IMR-90 (cell line): ENCODE measurements around the gene DEPDC5. TPM values are rescaled to one million over a fixed set of nuclear protein-coding genes. Genes with fewer than 3 reads are reported as not detected.

Experiments used
- ATAC-seq: fragments of 200-7000 bp; cut with Tn5 transposase; 2 replicates; pipeline ENCODE4 v1.9.1; 2020; ENCODE audit warnings: low read depth, mild to moderate bottlenecking, moderate library complexity
- BruUV-seq: library from RNA; stranded (reverse); fragments of 400-500 nt; replicated peaks from 2 replicates; lab custom pipeline; 2021; lab: Mats Ljungman, UMichigan
- CTCF ChIA-PET: fragments of 300-600 bp; formaldehyde crosslinking; extraction: SDS; loops from one replicate; lab custom pipeline; 2021; ENCODE audit warnings: antibody characterized with exemption; lab: Yijun Ruan, JAX
- POLR2A ChIA-PET: fragments of 300-600 bp; sonication (Branson Sonifier 250); formaldehyde crosslinking; loops from one replicate; lab custom pipeline; 2022; ENCODE audit warnings: antibody characterized with exemption; ENCODE audit not compliant: unreplicated experiment; lab: Charles Lee
- DNase-seq: peaks from one replicate; pipeline ENCODE4 v3.0.0; 2013
- H2AFZ ChIP-seq: replicated peaks from 2 replicates; pipeline ENCODE3; 2013; ENCODE audit warnings: low read length, mild to moderate bottlenecking; ENCODE audit not compliant: poor library complexity
- H2AK5ac ChIP-seq: 2 replicates; pipeline ENCODE4 v1.6.1; 2013; ENCODE audit warnings: low read depth, low read length, inconsistent platforms
- H2AK9ac ChIP-seq: replicated peaks from 2 replicates; pipeline ENCODE3; 2013; ENCODE audit warnings: mild to moderate bottlenecking, low read depth, low read length, moderate library complexity; ENCODE audit not compliant: poor library complexity
- H2BK120ac ChIP-seq: 2 replicates; pipeline ENCODE4 v1.6.1; 2013; ENCODE audit warnings: low read depth, low read length, inconsistent platforms
- H2BK15ac ChIP-seq: 3 replicates; pipeline ENCODE4 v1.6.1; 2013; ENCODE audit warnings: low read depth, low read length, inconsistent platforms
- H2BK20ac ChIP-seq: 2 replicates; pipeline ENCODE4 v1.6.1; 2013; ENCODE audit warnings: low read depth, mild to moderate bottlenecking, inconsistent platforms, low read length, moderate library complexity
- H2BK5ac ChIP-seq: 2 replicates; pipeline ENCODE4 v1.6.1; 2013; ENCODE audit warnings: mild to moderate bottlenecking, low read depth, low read length, inconsistent platforms; ENCODE audit not compliant: poor library complexity, severe bottlenecking
- H3K14ac ChIP-seq: replicated peaks from 2 replicates; pipeline ENCODE4 v1.6.1; 2013; ENCODE audit warnings: low read depth, low read length, inconsistent platforms
- H3K18ac ChIP-seq: 2 replicates; pipeline ENCODE4 v1.6.1; 2013; ENCODE audit warnings: low read depth, low read length, control low read depth
- H3K23ac ChIP-seq: 2 replicates; pipeline ENCODE4 v1.6.1; 2013; ENCODE audit warnings: low read depth, low read length, inconsistent platforms
- H3K27ac ChIP-seq: 2 replicates; pipeline ENCODE4 v1.5.1; 2013; ENCODE audit warnings: mild to moderate bottlenecking, control low read depth, low read length; ENCODE audit not compliant: insufficient read depth
- H3K27me3 ChIP-seq: 2 replicates; pipeline ENCODE4 v1.6.1; 2013; ENCODE audit warnings: low read length; ENCODE audit not compliant: control insufficient read depth, insufficient read depth
- H3K36me3 ChIP-seq: 2 replicates; pipeline ENCODE4 v1.6.1; 2013; ENCODE audit warnings: low read length, mixed read lengths; ENCODE audit not compliant: control insufficient read depth, insufficient read depth
- H3K4ac ChIP-seq: 2 replicates; pipeline ENCODE4 v1.6.1; 2013; ENCODE audit warnings: low read depth, low read length, inconsistent platforms
- H3K4me1 ChIP-seq: 2 replicates; pipeline ENCODE4 v1.6.1; 2013; ENCODE audit warnings: low read length, mixed read lengths; ENCODE audit not compliant: control insufficient read depth, insufficient read depth
- H3K4me2 ChIP-seq: 2 replicates; pipeline ENCODE4 v1.6.1; 2013; ENCODE audit warnings: low read depth, mild to moderate bottlenecking, control low read depth, low read length, moderate library complexity
- H3K4me3 ChIP-seq: 2 replicates; pipeline ENCODE4 v1.5.1; 2013; ENCODE audit warnings: low read depth, mild to moderate bottlenecking, control low read depth, low read length, moderate library complexity; ENCODE audit not compliant: insufficient read depth
- H3K56ac ChIP-seq: 2 replicates; pipeline ENCODE4 v1.6.1; 2013; ENCODE audit warnings: low read length, inconsistent platforms; ENCODE audit not compliant: insufficient read depth; ENCODE audit errors: extremely low read depth
- H3K79me1 ChIP-seq, 2 experiments: 2 replicates each; pipeline ENCODE4 v1.6.1; 2013; ENCODE audit warnings: low read length in 2 of 2, inconsistent platforms in 1 of 2, low read depth in 1 of 2
- H3K9ac ChIP-seq: 2 replicates; pipeline ENCODE4 v1.6.1; 2013; ENCODE audit warnings: low read depth, low read length, control low read depth
- H3K9me1 ChIP-seq: 2 replicates; pipeline ENCODE4 v1.6.1; 2013; ENCODE audit warnings: low read length, inconsistent platforms; ENCODE audit not compliant: insufficient read depth
- H3K9me3 ChIP-seq: 2 replicates; pipeline ENCODE4 v1.6.1; 2013; ENCODE audit warnings: low read length; ENCODE audit not compliant: control insufficient read depth, insufficient read depth
- H4K20me1 ChIP-seq: 2 replicates; pipeline ENCODE4 v1.6.1; 2013; ENCODE audit warnings: low read length, inconsistent platforms; ENCODE audit not compliant: insufficient read depth
- H4K5ac ChIP-seq: 2 replicates; pipeline ENCODE4 v1.6.1; 2013; ENCODE audit warnings: mild to moderate bottlenecking, low read depth, low read length, control low read depth
- H4K8ac ChIP-seq, 2 experiments: 2 replicates each; pipeline ENCODE4 v1.6.1; 2013; ENCODE audit warnings: low read depth in 2 of 2, low read length in 2 of 2, control low read depth in 1 of 2, inconsistent platforms in 1 of 2
- H4K91ac ChIP-seq: 2 replicates; pipeline ENCODE4 v1.6.1; 2013; ENCODE audit warnings: low read depth, low read length, inconsistent platforms; ENCODE audit not compliant: insufficient read depth
- BHLHE40 ChIP-seq: fragments of 150-350 bp; IDR thresholded peaks from 2 replicates; pipeline ENCODE4 v1.6.1; 2016; ENCODE audit warnings: mild to moderate bottlenecking, low read depth, low read length
- CTCF ChIP-seq: conservative IDR thresholded peaks from 2 replicates; pipeline ENCODE4 v1.5.1; 2012; ENCODE audit warnings: mild to moderate bottlenecking, low read depth, low read length, improper control_type of control experiment
- FOS ChIP-seq: fragments of 150-350 bp; IDR thresholded peaks from 2 replicates; pipeline ENCODE4 v1.6.1; 2016; ENCODE audit warnings: low read depth, low read length
- NFE2L2 ChIP-seq: fragments of 150-350 bp; IDR thresholded peaks from 2 replicates; pipeline ENCODE4 v1.6.1; 2016; ENCODE audit warnings: low read depth, mild to moderate bottlenecking, low read length
- POLR2A ChIP-seq: IDR thresholded peaks from 2 replicates; pipeline ENCODE4 v1.6.1; 2012; ENCODE audit warnings: mild to moderate bottlenecking, low read depth, low read length
- WGBS, 2 experiments: methylation state at CpG; one replicate each; pipeline versions ENCODE4 v1.1.5 to v1.1.7; 2013; ENCODE audit warnings: missing lambda C conversion rate in 2 of 2; ENCODE audit not compliant: insufficient read length in 1 of 2; ENCODE audit errors: extremely low coverage in 2 of 2; 5-methylcytosine and 5-hydroxymethylcytosine counted together
- dilution Hi-C: fragments of 300-500 bp; cut with HindIII; formaldehyde crosslinking; loops from one replicate; pipeline ENCODE4 v1.14.3; 2018; ENCODE audit warnings: low sequenced_read_pairs; ENCODE audit not compliant: unreplicated experiment
- in situ Hi-C: fragments of 300-500 bp; cut with MboI; formaldehyde crosslinking; loops from 3 replicates; pipeline ENCODE4 v1.14.3; 2019; ENCODE audit warnings: low sequenced_read_pairs, inconsistent platforms, mixed read lengths
- intact Hi-C: fragments of 100-400 bp; cut with micrococcal nuclease; formaldehyde crosslinking; loops from 2 replicates; pipeline ENCODE4 v1.10.0; 2022
- polyA plus RNA-seq, 3 experiments: library from polyadenylated mRNA; depleted of rRNA; stranded (reverse); fragments of >200 nt; gene quantifications; 2 replicates each; pipeline ENCODE4 v1.2.3, GENCODE V29; 2012; ENCODE audit warnings: low replicate concordance in 1 of 3
- total RNA-seq: library from RNA; depleted of rRNA; stranded (reverse); fragments of >200 nt; gene quantifications from 2 replicates; pipeline ENCODE4 v1.2.3, GENCODE V29; 2012
- TF ChIP-seq, protein P1 (sequence below): fragments of 150-350 bp; IDR thresholded peaks from 2 replicates; pipeline ENCODE4 v1.6.1; 2016; ENCODE audit warnings: low read depth, mild to moderate bottlenecking, low read length, moderate library complexity, borderline replicate concordance

DEPDC5 gene
- total and polyA plus RNA-seq, 2 of the 4 experiments (the other 2 are of a cell fraction): 6.6 to 12.9 TPM

GRCh38 chr22:31933406-31933805 lies 179.6 kb downstream of the DEPDC5 start:
- H2AK9ac ChIP-seq: peak overlapping the region; percentile 10
- no peaks in the 10 kb centered on the region for H4K20me1 ChIP-seq
- no peak for DNase-seq
- no peak overlapping the region for H3K56ac ChIP-seq
- no peak overlapping the region for H2BK120ac ChIP-seq
- no peak for TF ChIP-seq CTCF
- TF ChIP-seq POLR2A: no peak
- TF ChIP-seq NFE2L2: no peak
- TF ChIP-seq BHLHE40: no peak
- no peak for TF ChIP-seq FOS
- TF ChIP-seq, protein P1, sequence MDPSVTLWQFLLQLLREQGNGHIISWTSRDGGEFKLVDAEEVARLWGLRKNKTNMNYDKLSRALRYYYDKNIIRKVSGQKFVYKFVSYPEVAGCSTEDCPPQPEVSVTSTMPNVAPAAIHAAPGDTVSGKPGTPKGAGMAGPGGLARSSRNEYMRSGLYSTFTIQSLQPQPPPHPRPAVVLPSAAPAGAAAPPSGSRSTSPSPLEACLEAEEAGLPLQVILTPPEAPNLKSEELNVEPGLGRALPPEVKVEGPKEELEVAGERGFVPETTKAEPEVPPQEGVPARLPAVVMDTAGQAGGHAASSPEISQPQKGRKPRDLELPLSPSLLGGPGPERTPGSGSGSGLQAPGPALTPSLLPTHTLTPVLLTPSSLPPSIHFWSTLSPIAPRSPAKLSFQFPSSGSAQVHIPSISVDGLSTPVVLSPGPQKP: no peak
- H3K14ac ChIP-seq: no peak overlapping the region
- no peak for ATAC-seq
- H2BK5ac ChIP-seq: no peak overlapping the region
- no peak overlapping the region for H2AK5ac ChIP-seq
- no peaks in the 10 kb centered on the region for H3K9me1 ChIP-seq
- no peak overlapping the region for H4K91ac ChIP-seq
- H3K18ac ChIP-seq: no peak overlapping the region
- no peak overlapping the region for H3K4me3 ChIP-seq
- H3K4ac ChIP-seq: no peak overlapping the region
- POLR2A ChIA-PET: no interaction called here
- no peak overlapping the region for H4K5ac ChIP-seq
- no peaks in the 10 kb centered on the region for H3K4me1 ChIP-seq
- H3K79me1 ChIP-seq: no peaks in the 10 kb centered on the region
- dilution Hi-C loops (no loop called here), in situ Hi-C loops (no loop called here), intact Hi-C loops (no loop called here)
- no peaks in the 10 kb centered on the region for H3K36me3 ChIP-seq
- CTCF ChIA-PET: no interaction called here
- H2BK15ac ChIP-seq: no peak overlapping the region
- no peak overlapping the region for H2BK20ac ChIP-seq
- H2AFZ ChIP-seq: no peak overlapping the region
- no peak overlapping the region for H3K4me2 ChIP-seq
- no peaks in the 10 kb centered on the region for H3K9me3 ChIP-seq
- no peak overlapping the region for H3K23ac ChIP-seq
- no peak overlapping the region for H3K9ac ChIP-seq
- no CpG with 5 or more reads among the region's 6 CpGs for WGBS, 2 experiments
- BruUV-seq: no TSS peak
- H3K27me3 ChIP-seq: peaks cover 15% of the 10 kb centered on the region
- H4K8ac ChIP-seq: no peak overlapping the region
- no peak overlapping the region for H3K27ac ChIP-seq
